WTC11 (cell line): ENCODE measurements around the gene SPP1. TPM values are rescaled to one million over a fixed set of nuclear protein-coding genes. Genes with fewer than 3 reads are reported as not detected.

Experiments
- ATAC-seq: fragments of 200-7000 bp; cut with Tn5 transposase; 2 replicates; pipeline ENCODE4 v1.10.0; 2021; ENCODE audit warnings: mild to moderate bottlenecking, moderate library complexity
- CTCF ChIA-PET: fragments of 300-600 bp; sonication (Branson Sonifier 250); formaldehyde crosslinking; loops from one replicate; lab custom pipeline; 2021; ENCODE audit warnings: antibody characterized with exemption; lab: Charles Lee
- POLR2A ChIA-PET: fragments of 350-600 bp; sonication (Branson Sonifier 250); formaldehyde crosslinking; loops from one replicate; lab custom pipeline; 2021; ENCODE audit warnings: antibody characterized with exemption; lab: Charles Lee
- DNase-seq: peaks from one replicate; pipeline ENCODE4 v3.0.0; 2021; ENCODE audit warnings: low spot score
- H3K27ac Mint-ChIP-seq: 2 replicates; pipeline ENCODE4 v1.8.0; 2021; ENCODE audit warnings: mixed read lengths
- H3K27me3 Mint-ChIP-seq: 2 replicates; pipeline ENCODE4 v1.8.0; 2021; ENCODE audit warnings: low read depth, mild to moderate bottlenecking, moderate library complexity, mixed read lengths
- H3K36me3 Mint-ChIP-seq: 2 replicates; pipeline ENCODE4 v1.8.0; 2021; ENCODE audit warnings: mixed read lengths
- H3K4me1 Mint-ChIP-seq: 2 replicates; pipeline ENCODE4 v1.8.0; 2022; ENCODE audit warnings: mixed read lengths
- H3K4me3 Mint-ChIP-seq: 2 replicates; pipeline ENCODE4 v1.8.0; 2021; ENCODE audit warnings: mild to moderate bottlenecking, moderate library complexity, mixed read lengths
- H3K9me3 Mint-ChIP-seq: 2 replicates; pipeline ENCODE4 v1.8.0; 2021; ENCODE audit warnings: mixed read lengths
- CBFB ChIP-seq: sonication (generic); formaldehyde crosslinking; IDR thresholded peaks from 2 replicates; pipeline ENCODE4 v1.8.1; 2022; ENCODE audit warnings: mild to moderate bottlenecking, low read depth, missing genetic modification reagents
- ELF4 ChIP-seq: sonication (generic); formaldehyde crosslinking; IDR thresholded peaks from 2 replicates; pipeline ENCODE4 v1.8.1; 2022; ENCODE audit warnings: low read depth, mild to moderate bottlenecking, moderate library complexity, missing genetic modification reagents
- FOXK1 ChIP-seq: sonication (generic); formaldehyde crosslinking; IDR thresholded peaks from 2 replicates; pipeline ENCODE4 v1.8.0; 2022; ENCODE audit warnings: mild to moderate bottlenecking, moderate library complexity, missing genetic modification reagents
- NFE2L1 ChIP-seq: sonication (generic); formaldehyde crosslinking; IDR thresholded peaks from 2 replicates; pipeline ENCODE4 v1.8.1; 2023; ENCODE audit warnings: missing genetic modification reagents
- NR1H2 ChIP-seq: sonication (generic); formaldehyde crosslinking; IDR thresholded peaks from 2 replicates; pipeline ENCODE4 v1.9.0; 2021; ENCODE audit warnings: mild to moderate bottlenecking, moderate library complexity, missing genetic modification reagents
- NR3C1 ChIP-seq: sonication (generic); formaldehyde crosslinking; conservative IDR thresholded peaks from 2 replicates; pipeline ENCODE4 v1.8.1; 2023; ENCODE audit warnings: low read depth, mild to moderate bottlenecking, missing genetic modification reagents
- RELA ChIP-seq: sonication (generic); formaldehyde crosslinking; IDR thresholded peaks from 2 replicates; pipeline ENCODE4 v1.8.1; 2022; ENCODE audit warnings: missing genetic modification reagents, mild to moderate bottlenecking, borderline replicate concordance
- TEAD4 ChIP-seq: sonication (generic); formaldehyde crosslinking; IDR thresholded peaks from 2 replicates; pipeline ENCODE4 v1.8.0; 2022; ENCODE audit warnings: mild to moderate bottlenecking, missing genetic modification reagents
- TP53 ChIP-seq: sonication (generic); formaldehyde crosslinking; IDR thresholded peaks from 2 replicates; pipeline ENCODE4 v1.8.1; 2023; ENCODE audit warnings: mild to moderate bottlenecking, missing genetic modification reagents
- ZNF121 ChIP-seq: sonication (generic); formaldehyde crosslinking; IDR thresholded peaks from 2 replicates; pipeline ENCODE4 v1.8.0; 2023; ENCODE audit warnings: missing genetic modification reagents
- ZNF232 ChIP-seq: sonication (generic); formaldehyde crosslinking; IDR thresholded peaks from 2 replicates; pipeline ENCODE4 v1.8.0; 2022; ENCODE audit warnings: mild to moderate bottlenecking, missing genetic modification reagents
- ZNF263 ChIP-seq: sonication (generic); formaldehyde crosslinking; IDR thresholded peaks from 2 replicates; pipeline ENCODE4 v1.8.1; 2022; ENCODE audit warnings: low read depth, mild to moderate bottlenecking, moderate library complexity, missing genetic modification reagents
- ZNF317 ChIP-seq: sonication (generic); formaldehyde crosslinking; IDR thresholded peaks from 2 replicates; pipeline ENCODE4 v1.8.1; 2023; ENCODE audit warnings: low read depth, mild to moderate bottlenecking, moderate library complexity, missing genetic modification reagents, borderline replicate concordance
- ZNF416 ChIP-seq: fragments of 250-450 bp; sonication (Bioruptor Pico); IDR thresholded peaks from 2 replicates; pipeline ENCODE4 v1.9.0; 2021; ENCODE audit warnings: mild to moderate bottlenecking, inconsistent platforms
- total RNA-seq: library from RNA; stranded (reverse); gene quantifications from 3 replicates; pipeline ENCODE4 v1.2.3, GENCODE V29; 2021
- TF ChIP-seq, protein P1 (sequence below): fragments of 250-450 bp; sonication (Bioruptor Pico); IDR thresholded peaks from 2 replicates; pipeline ENCODE4 v1.8.0; 2021; ENCODE audit warnings: mild to moderate bottlenecking
- TF ChIP-seq, protein P2 (sequence below): fragments of 250-450 bp; sonication (Bioruptor Pico); conservative IDR thresholded peaks from 2 replicates; pipeline ENCODE4 v1.9.0; 2021; ENCODE audit warnings: mild to moderate bottlenecking
- TF ChIP-seq, protein P3 (sequence below): fragments of 250-450 bp; sonication (Bioruptor Pico); IDR thresholded peaks from 2 replicates; pipeline ENCODE4 v2.1.2; 2022; ENCODE audit warnings: mild to moderate bottlenecking, moderate library complexity
- TF ChIP-seq, protein P4 (sequence below): sonication (generic); formaldehyde crosslinking; IDR thresholded peaks from 2 replicates; pipeline ENCODE4 v1.8.0; 2023; ENCODE audit warnings: missing genetic modification reagents, mild to moderate bottlenecking, borderline replicate concordance
- TF ChIP-seq, protein P5 (sequence below): sonication (generic); formaldehyde crosslinking; conservative IDR thresholded peaks from 2 replicates; pipeline ENCODE4 v1.8.1; 2022; ENCODE audit warnings: mild to moderate bottlenecking, missing genetic modification reagents
- TF ChIP-seq, protein P6 (sequence below): sonication (generic); formaldehyde crosslinking; IDR thresholded peaks from 2 replicates; pipeline ENCODE4 v1.8.1; 2022; ENCODE audit warnings: missing genetic modification reagents, borderline replicate concordance
- TF ChIP-seq, protein P7 (sequence below): sonication (generic); formaldehyde crosslinking; IDR thresholded peaks from 2 replicates; pipeline ENCODE4 v1.8.0; 2023; ENCODE audit warnings: missing genetic modification reagents

Gene SPP1
- total RNA-seq, 1 experiment from 2014 or later, result 56.6 TPM

DNA sequence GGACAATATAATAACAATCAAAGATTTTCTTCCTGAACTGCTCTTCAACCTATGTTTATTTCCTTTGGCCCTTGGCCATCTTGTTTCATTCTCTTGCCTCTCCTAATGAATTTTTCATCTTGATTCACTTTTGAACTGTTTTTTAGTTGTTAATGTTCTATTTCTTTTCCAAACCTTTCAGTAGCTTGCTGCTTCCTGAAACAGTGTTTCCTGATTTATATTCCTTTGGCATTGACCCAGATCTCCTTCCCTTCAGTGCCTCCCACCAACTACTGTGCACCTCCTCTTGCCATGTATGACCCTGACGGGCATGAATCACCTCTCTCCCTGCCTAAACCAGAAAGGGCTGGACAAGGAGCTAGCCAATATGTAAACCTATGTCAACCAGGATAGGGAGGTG, 25.6 kb upstream of the SPP1 start:
- Mint-ChIP-seq H3K36me3 (no peaks in the 10 kb centered on the region), H3K4me1 (peaks cover 28% of the 10 kb centered on the region), H3K27me3 (no peaks in the 10 kb centered on the region; the same call in 1 of the 2 replicates), H3K4me3 (no peak overlapping the region), H3K9me3 (no peaks in the 10 kb centered on the region), H3K27ac (peak overlapping the region; percentile 55)
- ChIA-PET POLR2A (no interaction called here), CTCF (interaction anchor here (0.8 to 1.2 kb wide), 2 partner anchors 17 to 24 kb away, joined by 3 to 4 read pairs; no protein-coding TSS in a partner anchor)
- TF ChIP-seq, protein P1, sequence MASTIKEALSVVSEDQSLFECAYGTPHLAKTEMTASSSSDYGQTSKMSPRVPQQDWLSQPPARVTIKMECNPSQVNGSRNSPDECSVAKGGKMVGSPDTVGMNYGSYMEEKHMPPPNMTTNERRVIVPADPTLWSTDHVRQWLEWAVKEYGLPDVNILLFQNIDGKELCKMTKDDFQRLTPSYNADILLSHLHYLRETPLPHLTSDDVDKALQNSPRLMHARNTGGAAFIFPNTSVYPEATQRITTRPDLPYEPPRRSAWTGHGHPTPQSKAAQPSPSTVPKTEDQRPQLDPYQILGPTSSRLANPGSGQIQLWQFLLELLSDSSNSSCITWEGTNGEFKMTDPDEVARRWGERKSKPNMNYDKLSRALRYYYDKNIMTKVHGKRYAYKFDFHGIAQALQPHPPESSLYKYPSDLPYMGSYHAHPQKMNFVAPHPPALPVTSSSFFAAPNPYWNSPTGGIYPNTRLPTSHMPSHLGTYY (CRISPR knock-in tag), result no peak
- no peak for TF ChIP-seq NR1H2
- DNase-seq, result no peak
- ATAC-seq, result no peak

DNA sequence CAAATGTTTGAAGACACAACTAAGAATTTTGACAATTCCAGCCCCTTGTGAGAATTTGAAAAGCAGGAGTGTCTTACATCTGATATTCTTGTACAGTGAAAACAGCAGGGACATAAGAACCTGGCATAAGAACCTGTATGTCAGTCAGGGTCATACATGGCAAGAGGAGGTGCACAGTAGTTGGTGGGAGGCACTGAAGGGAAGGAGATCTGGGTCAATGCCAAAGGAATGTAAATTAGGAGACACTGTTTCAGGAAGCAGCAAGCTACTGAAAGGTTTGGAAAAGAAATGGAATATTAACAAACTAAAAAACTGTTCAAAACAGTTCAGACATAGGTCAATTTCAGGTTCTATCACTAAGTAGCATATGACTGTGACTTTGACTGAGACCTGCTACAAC, 25.0 kb upstream of the SPP1 start:
- DNase-seq (no peak), ATAC-seq (no peak)
- ChIA-PET CTCF (interaction anchor here (0.8 to 1.2 kb wide), 2 partner anchors 17 to 23 kb away, joined by 3 to 4 read pairs; no protein-coding TSS in a partner anchor), POLR2A (no interaction called here)
- TF ChIP-seq FOXK1 (CRISPR knock-in tag), result no peak
- TF ChIP-seq, protein P2, sequence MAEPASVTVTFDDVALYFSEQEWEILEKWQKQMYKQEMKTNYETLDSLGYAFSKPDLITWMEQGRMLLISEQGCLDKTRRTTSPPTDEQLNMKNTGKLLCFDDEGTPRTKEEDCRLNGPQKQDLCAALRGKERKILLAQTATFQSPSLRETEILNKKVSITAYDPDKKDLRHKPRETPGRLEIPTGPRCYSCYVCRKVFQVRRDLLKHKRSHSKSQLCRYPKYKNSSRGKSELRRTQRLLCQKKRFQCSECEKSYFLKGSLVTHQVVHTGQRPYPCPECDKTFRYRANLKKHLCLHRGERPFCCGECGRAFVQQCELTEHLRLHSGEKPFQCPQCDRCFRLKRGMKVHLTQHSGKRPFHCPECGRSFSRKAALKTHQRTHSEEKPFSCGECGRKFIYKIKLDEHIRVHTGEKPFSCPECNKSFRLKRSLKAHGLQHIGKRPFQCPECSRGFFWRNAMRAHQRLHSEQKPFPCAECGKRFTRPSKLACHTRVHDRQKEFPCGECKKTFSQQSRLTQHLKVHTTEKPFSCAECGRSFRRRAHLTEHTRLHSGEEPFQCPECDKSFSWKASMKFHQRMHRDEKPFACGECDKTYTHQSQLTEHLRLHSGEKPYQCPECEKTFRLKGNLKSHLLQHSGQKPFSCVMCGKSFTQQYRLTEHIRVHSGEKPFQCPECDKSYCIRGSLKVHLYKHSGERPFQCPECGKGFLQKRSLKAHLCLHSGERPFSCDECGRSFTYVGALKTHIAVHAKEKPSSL (CRISPR knock-in tag), result no peak
- TF ChIP-seq ZNF232 (CRISPR knock-in tag), result no peak
- TF ChIP-seq, protein P3, sequence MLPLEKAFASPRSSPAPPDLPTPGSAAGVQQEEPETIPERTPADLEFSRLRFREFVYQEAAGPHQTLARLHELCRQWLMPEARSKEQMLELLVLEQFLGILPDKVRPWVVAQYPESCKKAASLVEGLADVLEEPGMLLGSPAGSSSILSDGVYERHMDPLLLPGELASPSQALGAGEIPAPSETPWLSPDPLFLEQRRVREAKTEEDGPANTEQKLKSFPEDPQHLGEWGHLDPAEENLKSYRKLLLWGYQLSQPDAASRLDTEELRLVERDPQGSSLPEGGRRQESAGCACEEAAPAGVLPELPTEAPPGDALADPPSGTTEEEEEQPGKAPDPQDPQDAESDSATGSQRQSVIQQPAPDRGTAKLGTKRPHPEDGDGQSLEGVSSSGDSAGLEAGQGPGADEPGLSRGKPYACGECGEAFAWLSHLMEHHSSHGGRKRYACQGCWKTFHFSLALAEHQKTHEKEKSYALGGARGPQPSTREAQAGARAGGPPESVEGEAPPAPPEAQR (CRISPR knock-in tag), result no peak
- TF ChIP-seq, protein P4, sequence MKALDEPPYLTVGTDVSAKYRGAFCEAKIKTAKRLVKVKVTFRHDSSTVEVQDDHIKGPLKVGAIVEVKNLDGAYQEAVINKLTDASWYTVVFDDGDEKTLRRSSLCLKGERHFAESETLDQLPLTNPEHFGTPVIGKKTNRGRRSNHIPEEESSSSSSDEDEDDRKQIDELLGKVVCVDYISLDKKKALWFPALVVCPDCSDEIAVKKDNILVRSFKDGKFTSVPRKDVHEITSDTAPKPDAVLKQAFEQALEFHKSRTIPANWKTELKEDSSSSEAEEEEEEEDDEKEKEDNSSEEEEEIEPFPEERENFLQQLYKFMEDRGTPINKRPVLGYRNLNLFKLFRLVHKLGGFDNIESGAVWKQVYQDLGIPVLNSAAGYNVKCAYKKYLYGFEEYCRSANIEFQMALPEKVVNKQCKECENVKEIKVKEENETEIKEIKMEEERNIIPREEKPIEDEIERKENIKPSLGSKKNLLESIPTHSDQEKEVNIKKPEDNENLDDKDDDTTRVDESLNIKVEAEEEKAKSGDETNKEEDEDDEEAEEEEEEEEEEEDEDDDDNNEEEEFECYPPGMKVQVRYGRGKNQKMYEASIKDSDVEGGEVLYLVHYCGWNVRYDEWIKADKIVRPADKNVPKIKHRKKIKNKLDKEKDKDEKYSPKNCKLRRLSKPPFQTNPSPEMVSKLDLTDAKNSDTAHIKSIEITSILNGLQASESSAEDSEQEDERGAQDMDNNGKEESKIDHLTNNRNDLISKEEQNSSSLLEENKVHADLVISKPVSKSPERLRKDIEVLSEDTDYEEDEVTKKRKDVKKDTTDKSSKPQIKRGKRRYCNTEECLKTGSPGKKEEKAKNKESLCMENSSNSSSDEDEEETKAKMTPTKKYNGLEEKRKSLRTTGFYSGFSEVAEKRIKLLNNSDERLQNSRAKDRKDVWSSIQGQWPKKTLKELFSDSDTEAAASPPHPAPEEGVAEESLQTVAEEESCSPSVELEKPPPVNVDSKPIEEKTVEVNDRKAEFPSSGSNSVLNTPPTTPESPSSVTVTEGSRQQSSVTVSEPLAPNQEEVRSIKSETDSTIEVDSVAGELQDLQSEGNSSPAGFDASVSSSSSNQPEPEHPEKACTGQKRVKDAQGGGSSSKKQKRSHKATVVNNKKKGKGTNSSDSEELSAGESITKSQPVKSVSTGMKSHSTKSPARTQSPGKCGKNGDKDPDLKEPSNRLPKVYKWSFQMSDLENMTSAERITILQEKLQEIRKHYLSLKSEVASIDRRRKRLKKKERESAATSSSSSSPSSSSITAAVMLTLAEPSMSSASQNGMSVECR, result no peak
- TF ChIP-seq, protein P5, sequence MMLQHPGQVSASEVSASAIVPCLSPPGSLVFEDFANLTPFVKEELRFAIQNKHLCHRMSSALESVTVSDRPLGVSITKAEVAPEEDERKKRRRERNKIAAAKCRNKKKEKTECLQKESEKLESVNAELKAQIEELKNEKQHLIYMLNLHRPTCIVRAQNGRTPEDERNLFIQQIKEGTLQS, result no peak
- TF ChIP-seq, protein P6, sequence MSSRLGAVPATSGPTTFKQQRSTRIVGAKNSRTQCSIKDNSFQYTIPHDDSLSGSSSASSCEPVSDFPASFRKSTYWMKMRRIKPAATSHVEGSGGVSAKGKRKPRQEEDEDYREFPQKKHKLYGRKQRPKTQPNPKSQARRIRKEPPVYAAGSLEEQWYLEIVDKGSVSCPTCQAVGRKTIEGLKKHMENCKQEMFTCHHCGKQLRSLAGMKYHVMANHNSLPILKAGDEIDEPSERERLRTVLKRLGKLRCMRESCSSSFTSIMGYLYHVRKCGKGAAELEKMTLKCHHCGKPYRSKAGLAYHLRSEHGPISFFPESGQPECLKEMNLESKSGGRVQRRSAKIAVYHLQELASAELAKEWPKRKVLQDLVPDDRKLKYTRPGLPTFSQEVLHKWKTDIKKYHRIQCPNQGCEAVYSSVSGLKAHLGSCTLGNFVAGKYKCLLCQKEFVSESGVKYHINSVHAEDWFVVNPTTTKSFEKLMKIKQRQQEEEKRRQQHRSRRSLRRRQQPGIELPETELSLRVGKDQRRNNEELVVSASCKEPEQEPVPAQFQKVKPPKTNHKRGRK (CRISPR knock-in tag), result no peak
- TF ChIP-seq TP53 (CRISPR knock-in tag), result no peak
- TF ChIP-seq NR3C1 (CRISPR knock-in tag), result no peak
- no peak for TF ChIP-seq ZNF416
- TF ChIP-seq, protein P7, sequence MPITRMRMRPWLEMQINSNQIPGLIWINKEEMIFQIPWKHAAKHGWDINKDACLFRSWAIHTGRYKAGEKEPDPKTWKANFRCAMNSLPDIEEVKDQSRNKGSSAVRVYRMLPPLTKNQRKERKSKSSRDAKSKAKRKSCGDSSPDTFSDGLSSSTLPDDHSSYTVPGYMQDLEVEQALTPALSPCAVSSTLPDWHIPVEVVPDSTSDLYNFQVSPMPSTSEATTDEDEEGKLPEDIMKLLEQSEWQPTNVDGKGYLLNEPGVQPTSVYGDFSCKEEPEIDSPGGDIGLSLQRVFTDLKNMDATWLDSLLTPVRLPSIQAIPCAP (CRISPR knock-in tag), result no peak
- no peak for TF ChIP-seq ZNF121 (CRISPR knock-in tag)
- no peak for TF ChIP-seq ELF4
- no peak for TF ChIP-seq NFE2L1
- TF ChIP-seq ZNF317, result no peak
- TF ChIP-seq, protein P1 (CRISPR knock-in tag), result no peak
- TF ChIP-seq ZNF263 (CRISPR knock-in tag), result no peak
- no peak for TF ChIP-seq TEAD4 (CRISPR knock-in tag)
- no peak for TF ChIP-seq RELA (CRISPR knock-in tag)
- no peak for TF ChIP-seq CBFB (CRISPR knock-in tag)
- Mint-ChIP-seq H3K9me3 (no peaks in the 10 kb centered on the region), H3K27ac (peak overlapping the region; percentile 26), H3K4me1 (peaks cover 31% of the 10 kb centered on the region), H3K36me3 (no peaks in the 10 kb centered on the region), H3K27me3 (no peaks in the 10 kb centered on the region; the same call in 1 of the 2 replicates), H3K4me3 (0 out of 2 replicates have a peak overlapping the region, but pooled peaks have one; percentile 1)
